Measurements from ENCODE around the gene LIFR.

LIFR gene

DNA sequence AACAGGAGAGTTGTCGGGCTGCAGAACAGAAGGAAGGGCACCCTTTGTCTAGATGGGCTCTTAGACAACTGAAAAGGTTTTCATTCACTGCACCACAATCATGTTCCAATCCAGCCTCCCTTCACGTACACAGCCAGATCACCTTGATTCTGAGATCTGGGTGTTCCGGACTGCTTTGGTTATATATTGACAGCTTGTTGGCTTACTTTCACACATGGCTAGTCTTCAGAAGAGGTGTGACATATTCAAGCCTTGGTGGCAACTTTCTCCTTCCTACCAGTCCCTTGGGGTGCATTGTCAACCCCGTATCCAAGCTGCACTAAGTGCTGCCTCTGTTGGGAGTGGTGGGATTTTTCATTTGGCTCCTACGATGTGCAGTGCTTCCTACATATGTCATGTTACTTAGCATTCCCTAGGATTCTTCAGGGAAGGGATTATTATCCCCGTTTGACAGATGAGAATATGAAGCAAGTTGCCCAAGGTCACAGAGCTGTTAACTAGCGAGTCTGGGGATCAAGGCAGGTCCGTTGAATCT, 100.6 kb downstream of the LIFR start:
- TF ChIP-seq, protein P1, sequence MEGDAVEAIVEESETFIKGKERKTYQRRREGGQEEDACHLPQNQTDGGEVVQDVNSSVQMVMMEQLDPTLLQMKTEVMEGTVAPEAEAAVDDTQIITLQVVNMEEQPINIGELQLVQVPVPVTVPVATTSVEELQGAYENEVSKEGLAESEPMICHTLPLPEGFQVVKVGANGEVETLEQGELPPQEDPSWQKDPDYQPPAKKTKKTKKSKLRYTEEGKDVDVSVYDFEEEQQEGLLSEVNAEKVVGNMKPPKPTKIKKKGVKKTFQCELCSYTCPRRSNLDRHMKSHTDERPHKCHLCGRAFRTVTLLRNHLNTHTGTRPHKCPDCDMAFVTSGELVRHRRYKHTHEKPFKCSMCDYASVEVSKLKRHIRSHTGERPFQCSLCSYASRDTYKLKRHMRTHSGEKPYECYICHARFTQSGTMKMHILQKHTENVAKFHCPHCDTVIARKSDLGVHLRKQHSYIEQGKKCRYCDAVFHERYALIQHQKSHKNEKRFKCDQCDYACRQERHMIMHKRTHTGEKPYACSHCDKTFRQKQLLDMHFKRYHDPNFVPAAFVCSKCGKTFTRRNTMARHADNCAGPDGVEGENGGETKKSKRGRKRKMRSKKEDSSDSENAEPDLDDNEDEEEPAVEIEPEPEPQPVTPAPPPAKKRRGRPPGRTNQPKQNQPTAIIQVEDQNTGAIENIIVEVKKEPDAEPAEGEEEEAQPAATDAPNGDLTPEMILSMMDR (conservative IDR thresholded peaks at IDR 0.05; ENCODE audit: control insufficient read depth, insufficient read depth, low read depth, low read length) = no peak
- DNase-seq (ENCODE audit: low read depth) = no peak
- H3K4me3 ChIP-seq (ENCODE audit: control insufficient read depth, low read depth, low read length) = no peak overlapping the region

DNA sequence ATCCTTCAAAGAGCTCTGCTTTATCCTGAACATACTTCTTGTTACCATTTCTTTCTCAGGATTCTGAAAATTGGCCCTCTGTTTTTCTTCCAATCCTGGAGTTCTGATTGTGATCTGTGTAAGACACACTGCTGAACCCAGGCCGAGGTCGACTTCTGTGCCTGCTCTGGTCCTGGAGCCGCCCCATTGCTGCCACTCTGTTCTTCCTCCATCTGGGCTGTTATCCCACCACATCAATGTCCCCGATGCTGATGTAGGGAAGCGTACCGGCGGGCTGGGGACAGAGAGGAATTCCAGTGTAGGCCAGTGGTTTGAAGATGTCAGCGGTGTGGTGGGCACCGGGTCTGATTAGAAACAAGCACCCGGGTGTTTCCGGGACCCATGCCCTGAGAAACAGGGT, 102.5 kb downstream of the LIFR start:
- TF ChIP-seq, protein P1 (conservative IDR thresholded peaks at IDR 0.05; ENCODE audit: control insufficient read depth, insufficient read depth, low read depth, low read length) = no peak
- DNase-seq (ENCODE audit: low read depth) = no peak
- H3K4me3 ChIP-seq (ENCODE audit: control insufficient read depth, low read depth, low read length) = no peak overlapping the region

DNA sequence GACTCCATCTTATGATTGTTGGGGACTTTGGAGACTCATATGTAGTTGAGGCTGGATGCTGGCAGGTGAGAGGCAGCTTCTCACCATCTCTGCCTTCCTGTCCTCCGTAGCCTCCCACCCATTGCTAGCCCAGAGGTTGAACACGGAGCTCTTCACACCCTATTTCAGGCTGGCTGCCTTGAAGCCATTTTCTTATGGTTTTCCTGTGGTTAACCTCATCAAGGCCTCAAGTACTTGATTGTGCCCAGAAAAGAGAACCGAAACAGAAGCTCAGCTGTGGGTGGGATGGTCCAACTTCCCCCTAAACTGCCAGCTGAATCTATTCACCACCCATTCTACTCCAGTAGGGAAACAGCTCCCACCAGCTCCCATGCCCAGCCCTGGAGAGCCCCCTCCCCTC, 102.9 kb downstream of the LIFR start:
- DNase-seq (ENCODE audit: low read depth) = no peak
- TF ChIP-seq, protein P1 (conservative IDR thresholded peaks at IDR 0.05; ENCODE audit: control insufficient read depth, insufficient read depth, low read depth, low read length) = no peak
- H3K4me3 ChIP-seq (ENCODE audit: control insufficient read depth, low read depth, low read length) = no peak overlapping the region

DNA sequence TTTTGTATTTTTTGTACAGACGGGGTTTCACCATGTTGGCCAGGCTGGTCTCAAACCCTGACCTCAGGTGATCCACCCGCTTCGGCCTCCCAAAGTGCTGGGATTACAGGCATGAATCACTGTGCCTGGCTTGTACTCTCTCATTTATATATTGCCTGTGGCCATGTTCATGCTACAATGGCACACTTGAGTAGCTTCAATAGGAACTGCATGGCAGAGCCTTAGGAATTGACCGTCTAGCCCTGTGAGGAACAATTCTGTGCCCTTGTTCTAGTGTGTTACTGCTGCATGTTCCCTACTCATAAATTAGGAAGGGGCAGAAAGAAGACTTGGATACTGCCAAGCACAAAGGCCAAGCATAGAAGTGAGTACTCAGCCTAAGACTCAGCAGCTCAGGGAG, 104.2 kb downstream of the LIFR start:
- H3K4me3 ChIP-seq (ENCODE audit: control insufficient read depth, low read depth, low read length) = no peak overlapping the region

DNA sequence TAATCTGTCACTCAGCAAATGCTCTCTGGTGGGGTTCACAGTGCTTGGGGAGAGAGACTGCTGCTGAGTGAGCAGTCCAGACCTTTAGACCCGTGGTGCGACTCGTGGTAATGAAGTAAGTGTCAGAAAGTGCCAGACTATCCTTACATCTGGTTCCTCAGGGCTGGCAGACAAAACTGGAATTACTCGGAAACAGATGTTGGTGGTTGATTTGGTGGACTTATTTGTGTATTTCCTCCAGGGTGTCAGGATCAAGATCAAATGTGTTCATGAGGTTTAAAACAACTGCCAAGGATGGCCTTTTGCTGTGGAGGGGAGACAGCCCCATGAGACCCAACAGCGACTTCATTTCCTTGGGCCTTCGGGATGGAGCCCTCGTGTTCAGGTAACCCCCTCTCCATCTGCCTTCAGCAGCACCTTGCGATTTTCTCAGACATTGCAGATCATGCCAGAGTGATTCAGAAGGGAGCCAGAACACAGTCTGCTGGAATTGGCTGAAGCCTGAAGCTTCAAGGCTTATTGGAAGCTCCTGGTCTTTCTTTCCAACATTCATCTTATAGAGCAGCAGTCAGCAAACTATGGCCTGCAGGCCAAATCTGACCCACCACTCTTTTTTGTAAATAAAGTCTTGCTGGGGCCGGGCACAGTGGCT, 105.2 kb downstream of the LIFR start:
- DNase-seq (ENCODE audit: low read depth) = peak; percentile 80
- H3K4me3 ChIP-seq (ENCODE audit: control insufficient read depth, low read depth, low read length) = no peak overlapping the region
- TF ChIP-seq, protein P1 (conservative IDR thresholded peaks at IDR 0.05; ENCODE audit: control insufficient read depth, insufficient read depth, low read depth, low read length) = no peak

More for the DNA sequence above, 104.2 kb downstream of the LIFR start:
- TF ChIP-seq, protein P1 (conservative IDR thresholded peaks at IDR 0.05; ENCODE audit: control insufficient read depth, insufficient read depth, low read depth, low read length) = no peak
- DNase-seq (ENCODE audit: low read depth) = no peak

DNA sequence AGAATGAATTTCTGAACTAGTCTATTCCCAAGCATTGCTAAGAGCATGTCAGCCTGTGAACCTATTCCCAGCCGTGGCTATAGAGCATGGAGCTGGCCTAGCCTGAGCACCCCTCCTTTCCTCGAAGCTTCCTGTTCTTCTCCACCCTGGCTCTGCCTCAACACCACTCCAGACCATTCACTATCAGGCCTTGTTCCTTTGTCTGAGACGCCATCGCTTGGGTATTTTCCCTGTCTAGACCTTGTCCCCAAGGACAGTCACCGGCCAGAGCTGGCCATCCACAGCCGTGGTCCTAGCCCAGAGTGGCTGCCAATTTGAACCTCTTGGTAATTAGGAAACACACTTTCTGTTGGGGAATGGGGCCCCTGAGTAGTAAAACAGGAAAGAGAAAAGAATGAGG, 105.8 kb downstream of the LIFR start:
- TF ChIP-seq, protein P1 (conservative IDR thresholded peaks at IDR 0.05; ENCODE audit: control insufficient read depth, insufficient read depth, low read depth, low read length) = no peak
- H3K4me3 ChIP-seq (ENCODE audit: control insufficient read depth, low read depth, low read length) = no peak overlapping the region
- DNase-seq (ENCODE audit: low read depth) = no peak
